Transverse colon (tissue), 3 donors: ENCODE results near the gene ZFYVE27.

Experiments used
- CTCF ChIP-seq, 5 experiments: fragments of 200-600 bp in 3 of 5; fragments of 450-650 bp in 2 of 5; sonication (generic) in 3 of 5; IDR thresholded peaks; 1 replicate in 2 of 5; 2 replicates in 3 of 5; pipeline ENCODE4 v1.5.1; 2016 to 2017; ENCODE audit warnings: antibody characterized with exemption in 5 of 5, inconsistent platforms in 3 of 5, mild to moderate bottlenecking in 2 of 5, moderate library complexity in 1 of 5
- POLR2A ChIP-seq: fragments of 450-650 bp; IDR thresholded peaks from one replicate; pipeline ENCODE4 v1.6.1; 2016; ENCODE audit warnings: antibody characterized with exemption, mild to moderate bottlenecking, moderate library complexity

- TF ChIP-seq POLR2A (no peak), CTCF (IDR thresholded peaks at IDR 0.05) (no peak)
Observed at GRCh38 chr10:97778452-97779302, 41.7 kb downstream of the ZFYVE27 start.
